HepG2 (cell line): ENCODE data around the gene NFAT5. TPM values are rescaled to one million over a fixed set of nuclear protein-coding genes. Genes with fewer than 3 reads are reported as not detected.

Source experiments
- ARID3A ChIP-seq: IDR thresholded peaks from 2 replicates; pipeline ENCODE4 v1.6.1; 2012; ENCODE audit warnings: low read depth, low read length, improper control_type of control experiment
- CEBPG ChIP-seq: IDR thresholded peaks from 2 replicates; pipeline ENCODE4 v1.6.1; 2016
- EEA1 ChIP-seq: sonication (generic); formaldehyde crosslinking; IDR thresholded peaks from 2 replicates; pipeline ENCODE4 v1.5.1; 2020; ENCODE audit warnings: mild to moderate bottlenecking, missing genetic modification reagents, borderline replicate concordance
- EP300 ChIP-seq, 3 experiments: sonication (generic) in 1 of 3; formaldehyde crosslinking in 1 of 3; IDR thresholded peaks; 2 replicates each; pipeline versions ENCODE4 v1.5.1 to v1.6.1; 2011 to 2020; ENCODE audit warnings: low read depth in 2 of 3, low read length in 2 of 3, borderline replicate concordance in 1 of 3, improper control_type of control experiment in 1 of 3, mild to moderate bottlenecking in 1 of 3, missing genetic modification reagents in 1 of 3, moderate library complexity in 1 of 3
- FOXA1 ChIP-seq, 2 experiments: fragments of 450-650 bp in 1 of 2; sonication (generic) in 1 of 2; formaldehyde crosslinking in 1 of 2; IDR thresholded peaks; 2 replicates each; pipeline versions ENCODE4 v1.4.0 to v1.6.1; 2016 to 2020; ENCODE audit warnings: missing genetic modification reagents in 1 of 2
- FOXA3 ChIP-seq: IDR thresholded peaks from 2 replicates; pipeline ENCODE4 v1.6.1; 2016; ENCODE audit warnings: missing genetic modification reagents, missing compliant biosample characterization
- FOXJ3 ChIP-seq: sonication (generic); formaldehyde crosslinking; IDR thresholded peaks from 2 replicates; pipeline ENCODE4 v1.4.0; 2020; ENCODE audit warnings: missing genetic modification reagents, mild to moderate bottlenecking, borderline replicate concordance
- HNF4A ChIP-seq: sonication (generic); formaldehyde crosslinking; IDR thresholded peaks from 2 replicates; pipeline ENCODE4 v1.4.0; 2020; ENCODE audit warnings: missing genetic modification reagents
- HOXA5 ChIP-seq: sonication (generic); formaldehyde crosslinking; IDR thresholded peaks from 2 replicates; pipeline ENCODE4 v1.4.0; 2020; ENCODE audit warnings: missing genetic modification reagents
- JUND ChIP-seq: sonication (generic); formaldehyde crosslinking; IDR thresholded peaks from 2 replicates; pipeline ENCODE4 v1.8.0; 2022; ENCODE audit warnings: mild to moderate bottlenecking, missing genetic modification reagents
- MEIS2 ChIP-seq: sonication (generic); formaldehyde crosslinking; IDR thresholded peaks from 2 replicates; pipeline ENCODE4 v1.9.0; 2021; ENCODE audit warnings: mild to moderate bottlenecking, missing genetic modification reagents
- MLXIP ChIP-seq: sonication (generic); formaldehyde crosslinking; IDR thresholded peaks from 2 replicates; pipeline ENCODE4 v1.9.0; 2021; ENCODE audit warnings: missing genetic modification reagents, borderline replicate concordance
- NR2F6 ChIP-seq, 2 experiments: IDR thresholded peaks; 2 replicates each; pipeline ENCODE4 v1.6.1; 2016; ENCODE audit warnings: antibody characterized with exemption in 1 of 2, mild to moderate bottlenecking in 1 of 2
- SAP130 ChIP-seq: IDR thresholded peaks from 2 replicates; pipeline ENCODE4 v1.6.1; 2016; ENCODE audit warnings: low read depth
- SMAD3 ChIP-seq: sonication (generic); formaldehyde crosslinking; IDR thresholded peaks from 2 replicates; pipeline ENCODE4 v1.4.0; 2020; ENCODE audit warnings: missing genetic modification reagents
- ZBTB25 ChIP-seq: IDR thresholded peaks from 2 replicates; pipeline ENCODE4 v1.6.1; 2018; ENCODE audit warnings: missing genetic modification reagents
- polyA plus RNA-seq, 8 experiments: library from polyadenylated mRNA; depleted of rRNA in 3 of 8; stranded (reverse) in 7 of 8; unstranded in 1 of 8; fragments of >200 nt; fragmentation: Illumina TruSeq in 4 of 8; extraction: Trizol in 4 of 8; gene quantifications; 2 replicates each; pipeline versions ENCODE4 v1.2.1 to v1.2.3, GENCODE V29; 2011 to 2016; ENCODE audit warnings: low read depth in 4 of 8, missing spikeins in 1 of 8, mixed read lengths in 1 of 8; ENCODE audit not compliant: insufficient read depth in 1 of 8
- total RNA-seq, 5 experiments: library from RNA; depleted of rRNA; stranded (reverse); fragments of >200 nt; fragmentation: Illumina TruSeq; extraction: Trizol; gene quantifications; 2 replicates each; pipeline ENCODE4 v1.2.3, GENCODE V29; 2016; ENCODE audit warnings: low read depth in 1 of 5
- TF ChIP-seq, protein P1 (sequence below): sonication (generic); formaldehyde crosslinking; IDR thresholded peaks from 2 replicates; pipeline ENCODE4 v1.4.0; 2020; ENCODE audit warnings: missing genetic modification reagents
- TF ChIP-seq, protein P2 (sequence below): sonication (generic); formaldehyde crosslinking; IDR thresholded peaks from 2 replicates; pipeline ENCODE4 v1.5.0; 2020; ENCODE audit warnings: missing genetic modification reagents

Gene NFAT5
- total and polyA plus RNA-seq, 2 of the 13 experiments (the other 11 are each of a cell fraction or from before 2014, with no cell fraction given): 20.5 to 54.3 TPM

DNA sequence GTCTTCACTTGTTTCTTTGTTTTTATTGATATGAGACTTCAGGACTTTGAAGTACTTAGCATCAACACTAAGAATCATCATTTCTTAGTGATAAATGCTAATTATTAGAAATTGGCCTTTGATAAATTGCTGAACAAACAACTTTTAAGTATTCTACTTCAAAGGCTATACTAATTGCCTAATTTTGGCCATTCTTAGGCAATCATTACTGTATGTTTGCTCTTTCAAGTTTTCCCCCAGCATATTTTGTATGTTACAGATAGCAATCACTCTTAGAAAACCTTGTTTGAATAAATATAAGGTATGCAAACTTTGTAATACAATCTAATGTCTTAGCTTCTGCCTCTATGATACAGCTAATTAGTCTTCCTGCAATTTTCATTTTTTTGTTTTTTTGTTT is 114.6 kb downstream of the NFAT5 start (continued):
- TF ChIP-seq EEA1 (CRISPR knock-in tag) (no peak), HOXA5 (peak; percentile 58; the same call in 1 of the 2 replicates), FOXJ3 (peak; percentile 57; the same call in 1 of the 2 replicates), CEBPG (CRISPR knock-in tag) (peak; percentile 98), ZBTB25 (peak; percentile 38; the same call in 1 of the 2 replicates), FOXA1 (IDR thresholded peaks at IDR 0.05) (no peak), FOXA1 (CRISPR knock-in tag; IDR thresholded peaks at IDR 0.05) (peak; percentile 66), NR2F6 (IDR thresholded peaks at IDR 0.05) (0 out of 2 replicates have a peak, but pooled peaks have one; percentile 28), NR2F6 (CRISPR knock-in tag; IDR thresholded peaks at IDR 0.05) (no peak), EP300 (IDR thresholded peaks at IDR 0.05; ENCODE audit: low read depth in 2 of 2, low read length in 2 of 2) (peak; percentile 76 to 78; a peak in 3 of 4 replicates), EP300 (CRISPR knock-in tag; IDR thresholded peaks at IDR 0.05; ENCODE audit: borderline replicate concordance) (no peak), HNF4A (CRISPR knock-in tag) (peak; percentile 28; the same call in 1 of the 2 replicates), FOXA3 (CRISPR knock-in tag) (peak; percentile 51), ARID3A (peak; percentile 55), SMAD3 (CRISPR knock-in tag) (no peak), MLXIP (CRISPR knock-in tag) (no peak), JUND (CRISPR knock-in tag) (no peak), SAP130 (0 out of 2 replicates have a peak, but pooled peaks have one; percentile 21), MEIS2 (no peak)
- TF ChIP-seq, protein P1, sequence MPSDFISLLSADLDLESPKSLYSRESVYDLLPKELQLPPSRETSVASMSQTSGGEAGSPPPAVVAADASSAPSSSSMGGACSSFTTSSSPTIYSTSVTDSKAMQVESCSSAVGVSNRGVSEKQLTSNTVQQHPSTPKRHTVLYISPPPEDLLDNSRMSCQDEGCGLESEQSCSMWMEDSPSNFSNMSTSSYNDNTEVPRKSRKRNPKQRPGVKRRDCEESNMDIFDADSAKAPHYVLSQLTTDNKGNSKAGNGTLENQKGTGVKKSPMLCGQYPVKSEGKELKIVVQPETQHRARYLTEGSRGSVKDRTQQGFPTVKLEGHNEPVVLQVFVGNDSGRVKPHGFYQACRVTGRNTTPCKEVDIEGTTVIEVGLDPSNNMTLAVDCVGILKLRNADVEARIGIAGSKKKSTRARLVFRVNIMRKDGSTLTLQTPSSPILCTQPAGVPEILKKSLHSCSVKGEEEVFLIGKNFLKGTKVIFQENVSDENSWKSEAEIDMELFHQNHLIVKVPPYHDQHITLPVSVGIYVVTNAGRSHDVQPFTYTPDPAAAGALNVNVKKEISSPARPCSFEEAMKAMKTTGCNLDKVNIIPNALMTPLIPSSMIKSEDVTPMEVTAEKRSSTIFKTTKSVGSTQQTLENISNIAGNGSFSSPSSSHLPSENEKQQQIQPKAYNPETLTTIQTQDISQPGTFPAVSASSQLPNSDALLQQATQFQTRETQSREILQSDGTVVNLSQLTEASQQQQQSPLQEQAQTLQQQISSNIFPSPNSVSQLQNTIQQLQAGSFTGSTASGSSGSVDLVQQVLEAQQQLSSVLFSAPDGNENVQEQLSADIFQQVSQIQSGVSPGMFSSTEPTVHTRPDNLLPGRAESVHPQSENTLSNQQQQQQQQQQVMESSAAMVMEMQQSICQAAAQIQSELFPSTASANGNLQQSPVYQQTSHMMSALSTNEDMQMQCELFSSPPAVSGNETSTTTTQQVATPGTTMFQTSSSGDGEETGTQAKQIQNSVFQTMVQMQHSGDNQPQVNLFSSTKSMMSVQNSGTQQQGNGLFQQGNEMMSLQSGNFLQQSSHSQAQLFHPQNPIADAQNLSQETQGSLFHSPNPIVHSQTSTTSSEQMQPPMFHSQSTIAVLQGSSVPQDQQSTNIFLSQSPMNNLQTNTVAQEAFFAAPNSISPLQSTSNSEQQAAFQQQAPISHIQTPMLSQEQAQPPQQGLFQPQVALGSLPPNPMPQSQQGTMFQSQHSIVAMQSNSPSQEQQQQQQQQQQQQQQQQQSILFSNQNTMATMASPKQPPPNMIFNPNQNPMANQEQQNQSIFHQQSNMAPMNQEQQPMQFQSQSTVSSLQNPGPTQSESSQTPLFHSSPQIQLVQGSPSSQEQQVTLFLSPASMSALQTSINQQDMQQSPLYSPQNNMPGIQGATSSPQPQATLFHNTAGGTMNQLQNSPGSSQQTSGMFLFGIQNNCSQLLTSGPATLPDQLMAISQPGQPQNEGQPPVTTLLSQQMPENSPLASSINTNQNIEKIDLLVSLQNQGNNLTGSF: no peak
- TF ChIP-seq, protein P2, sequence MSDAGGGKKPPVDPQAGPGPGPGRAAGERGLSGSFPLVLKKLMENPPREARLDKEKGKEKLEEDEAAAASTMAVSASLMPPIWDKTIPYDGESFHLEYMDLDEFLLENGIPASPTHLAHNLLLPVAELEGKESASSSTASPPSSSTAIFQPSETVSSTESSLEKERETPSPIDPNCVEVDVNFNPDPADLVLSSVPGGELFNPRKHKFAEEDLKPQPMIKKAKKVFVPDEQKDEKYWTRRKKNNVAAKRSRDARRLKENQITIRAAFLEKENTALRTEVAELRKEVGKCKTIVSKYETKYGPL (CRISPR knock-in tag): no peak
